CD4-positive, CD25-positive, alpha-beta regulatory T cell (primary cell): ENCODE results near the gene BEGAIN. TPM values are rescaled to one million over a fixed set of nuclear protein-coding genes. Genes with fewer than 3 reads are reported as not detected.

Experiments used
- ATAC-seq, 2 donors: fragments of 150-1000 bp; cut with Tn5 transposase; one replicate each; pipeline ENCODE4 v1.10.0; 2021; ENCODE audit warnings: low read depth in 2 of 2, moderate number of reproducible peaks in 2 of 2, moderate library complexity in 1 of 2
- DNase-seq, 3 donors: peaks; one replicate each; pipeline versions ENCODE4 v3.0.0 to v3.0.0-alpha.2; 2012 to 2022; ENCODE audit warnings: mixed read lengths in 1 of 3
- H3K27ac ChIP-seq: one replicate; pipeline ENCODE4 v1.7.0; 2013; ENCODE audit warnings: mild to moderate bottlenecking, low read length; ENCODE audit not compliant: insufficient read depth, poor library complexity, severe bottlenecking
- H3K27me3 ChIP-seq: one replicate; pipeline ENCODE4 v1.7.0; 2013; ENCODE audit warnings: low read length; ENCODE audit not compliant: control insufficient read depth, insufficient read depth
- H3K36me3 ChIP-seq: one replicate; pipeline ENCODE4 v1.7.0; 2013; ENCODE audit warnings: mild to moderate bottlenecking, low read length, moderate library complexity; ENCODE audit not compliant: control insufficient read depth, insufficient read depth
- H3K4me1 ChIP-seq: 2 replicates; pipeline ENCODE4 v1.7.0; 2013; ENCODE audit warnings: mild to moderate bottlenecking, low read length; ENCODE audit not compliant: insufficient read depth, control insufficient read depth, poor library complexity, severe bottlenecking
- H3K4me3 ChIP-seq: one replicate; pipeline ENCODE4 v1.7.0; 2013; ENCODE audit warnings: low read depth, mild to moderate bottlenecking, low read length, moderate library complexity
- H3K9me3 ChIP-seq, 2 experiments: 1 replicate in 1 of 2; 2 replicates in 1 of 2; pipeline ENCODE4 v1.7.0; 2013; ENCODE audit warnings: low read length in 2 of 2, mild to moderate bottlenecking in 1 of 2, moderate library complexity in 1 of 2; ENCODE audit not compliant: control insufficient read depth in 2 of 2
- H3K27ac Mint-ChIP-seq, 3 donors: one replicate each; pipeline ENCODE4 v1.8.0; 2020 to 2022; ENCODE audit warnings: mild to moderate bottlenecking in 3 of 3, mixed read lengths in 3 of 3, moderate library complexity in 2 of 3
- H3K27me3 Mint-ChIP-seq: one replicate; pipeline ENCODE4 v1.8.0; 2022; ENCODE audit warnings: mild to moderate bottlenecking, mixed read lengths
- H3K36me3 Mint-ChIP-seq: one replicate; pipeline ENCODE4 v1.8.0; 2020; ENCODE audit warnings: mixed read lengths
- H3K4me1 Mint-ChIP-seq, 4 donors: one replicate each; pipeline ENCODE4 v1.8.0; 2020 to 2022; ENCODE audit warnings: mixed read lengths in 4 of 4, mild to moderate bottlenecking in 1 of 4
- H3K4me3 Mint-ChIP-seq, 4 donors: one replicate each; pipeline ENCODE4 v1.8.0; 2020 to 2022; ENCODE audit warnings: mild to moderate bottlenecking in 4 of 4, mixed read lengths in 4 of 4, moderate library complexity in 3 of 4
- H3K9me3 Mint-ChIP-seq, 7 donors: one replicate each; pipeline ENCODE4 v1.8.0; 2020 to 2022; ENCODE audit warnings: mixed read lengths in 7 of 7, mild to moderate bottlenecking in 3 of 7, moderate library complexity in 2 of 7
- polyA plus RNA-seq, 4 donors: library from polyadenylated mRNA; unstranded; fragments of 300-500 nt; fragmentation: Illumina TruSeq; gene quantifications; one replicate each; pipeline ENCODE4 v1.2.3, GENCODE V29; 2021
- total RNA-seq: library from RNA; stranded (reverse); gene quantifications from one replicate; pipeline ENCODE4 v1.2.3, GENCODE V29; 2022

BEGAIN gene
- total and polyA plus RNA-seq, 5 donors from 2014 or later, result 0.29 to 1.3 (median 0.50) TPM; not detected in 1

GRCh38 chr14:100535287-100536120, 51.7 kb downstream of the BEGAIN start:
- H3K4me3 ChIP-seq, result no peak overlapping the region
- DNase-seq, result no peak
- peaks cover 3% of the 10 kb centered on the region for H3K36me3 Mint-ChIP-seq
- no peak overlapping the region for H3K27ac Mint-ChIP-seq
- H3K27me3 Mint-ChIP-seq, result no peaks in the 10 kb centered on the region
- peaks cover 0 to 2% (median 1%) of the 10 kb centered on the region in 4 donors for H3K4me1 Mint-ChIP-seq
- H3K27me3 ChIP-seq, result no peaks in the 10 kb centered on the region
- no peaks in the 10 kb centered on the region for H3K9me3 Mint-ChIP-seq
- no peaks in the 10 kb centered on the region for H3K36me3 ChIP-seq
- H3K4me3 Mint-ChIP-seq, result no peak overlapping the region
- no peaks in the 10 kb centered on the region for H3K9me3 ChIP-seq
- H3K4me1 ChIP-seq, result no peaks in the 10 kb centered on the region
- no peak overlapping the region for H3K27ac ChIP-seq
- ATAC-seq, result no peak

GRCh38 chr14:100534528-100535286, 52.5 kb downstream of the BEGAIN start:
- DNase-seq (no peak), ATAC-seq (no peak)
- Mint-ChIP-seq H3K9me3 (no peaks in the 10 kb centered on the region), H3K4me3 (peak overlapping the region in 1 of 4 donors; percentile 35), H3K36me3 (peaks cover 3% of the 10 kb centered on the region), H3K4me1 (peaks cover 0 to 2% (median 1%) of the 10 kb centered on the region in 4 donors), H3K27ac (no peak overlapping the region), H3K27me3 (no peaks in the 10 kb centered on the region)
- no peaks in the 10 kb centered on the region for H3K9me3 ChIP-seq
- H3K27me3 ChIP-seq, result no peaks in the 10 kb centered on the region
- H3K4me3 ChIP-seq, result no peak overlapping the region
- H3K4me1 ChIP-seq, result no peaks in the 10 kb centered on the region
- H3K27ac ChIP-seq, result no peak overlapping the region
- no peaks in the 10 kb centered on the region for H3K36me3 ChIP-seq

GRCh38 chr14:100533656-100534485, 53.3 kb downstream of the BEGAIN start:
- H3K4me1 Mint-ChIP-seq, result peaks cover 0 to 2% (median 1%) of the 10 kb centered on the region in 4 donors
- ATAC-seq (no peak), DNase-seq (peak in 1 of 3 donors; percentile 1)
- Histone ChIP-seq H3K36me3 (peaks cover 3% of the 10 kb centered on the region), H3K4me1 (no peaks in the 10 kb centered on the region), H3K27ac (no peak overlapping the region), H3K27me3 (no peaks in the 10 kb centered on the region), H3K4me3 (no peak overlapping the region), H3K9me3 (no peaks in the 10 kb centered on the region)
- no peaks in the 10 kb centered on the region for H3K9me3 Mint-ChIP-seq
- H3K27ac Mint-ChIP-seq, result no peak overlapping the region
- peaks cover 3% of the 10 kb centered on the region for H3K36me3 Mint-ChIP-seq
- no peaks in the 10 kb centered on the region for H3K27me3 Mint-ChIP-seq
- no peak overlapping the region for H3K4me3 Mint-ChIP-seq

- no peak overlapping the region for H3K27ac Mint-ChIP-seq
- Histone ChIP-seq H3K36me3 (peaks cover 3% of the 10 kb centered on the region), H3K9me3 (no peaks in the 10 kb centered on the region), H3K4me1 (no peaks in the 10 kb centered on the region), H3K27ac (no peak overlapping the region), H3K27me3 (no peaks in the 10 kb centered on the region), H3K4me3 (no peak overlapping the region)
- H3K4me3 Mint-ChIP-seq, result no peak overlapping the region
- H3K27me3 Mint-ChIP-seq, result no peaks in the 10 kb centered on the region
- peaks cover 0 to 2% (median 1%) of the 10 kb centered on the region in 4 donors for H3K4me1 Mint-ChIP-seq
- DNase-seq, result no peak
- peaks cover 6% of the 10 kb centered on the region for H3K36me3 Mint-ChIP-seq
- no peak for ATAC-seq
- H3K9me3 Mint-ChIP-seq, result no peaks in the 10 kb centered on the region
These were observed 54.1 kb downstream of the BEGAIN start for GRCh38 chr14:100532906-100533655.

- peaks cover 4% of the 10 kb centered on the region for H3K36me3 ChIP-seq
- no peak for ATAC-seq
- Mint-ChIP-seq H3K9me3 (no peaks in the 10 kb centered on the region), H3K36me3 (peaks cover 6% of the 10 kb centered on the region), H3K27ac (no peak overlapping the region), H3K4me1 (peaks cover 0 to 2% (median 1%) of the 10 kb centered on the region in 4 donors), H3K27me3 (no peaks in the 10 kb centered on the region), H3K4me3 (no peak overlapping the region)
- no peak for DNase-seq
- H3K9me3 ChIP-seq, result no peaks in the 10 kb centered on the region
- H3K4me1 ChIP-seq, result no peaks in the 10 kb centered on the region
- H3K4me3 ChIP-seq, result no peak overlapping the region
- H3K27me3 ChIP-seq, result no peaks in the 10 kb centered on the region
- no peak overlapping the region for H3K27ac ChIP-seq
These were observed 54.9 kb downstream of the BEGAIN start for GRCh38 chr14:100532154-100532861.

- Mint-ChIP-seq H3K27me3 (no peaks in the 10 kb centered on the region), H3K4me3 (no peak overlapping the region), H3K9me3 (no peaks in the 10 kb centered on the region), H3K4me1 (peaks cover 0 to 2% (median 1%) of the 10 kb centered on the region in 4 donors), H3K27ac (no peak overlapping the region), H3K36me3 (peaks cover 6% of the 10 kb centered on the region)
- Histone ChIP-seq H3K27me3 (no peaks in the 10 kb centered on the region), H3K27ac (no peak overlapping the region), H3K9me3 (no peaks in the 10 kb centered on the region), H3K4me3 (no peak overlapping the region), H3K4me1 (no peaks in the 10 kb centered on the region), H3K36me3 (peaks cover 12% of the 10 kb centered on the region)
- ATAC-seq, result no peak
- no peak for DNase-seq
These were observed 55.8 kb downstream of the BEGAIN start for GRCh38 chr14:100531152-100532121.
